Adrenal gland (tissue), 12 donors: Measurements from ENCODE around the gene TAS2R30. TPM values are rescaled to one million over a fixed set of nuclear protein-coding genes. Genes with fewer than 3 reads are reported as not detected.

Source experiments
- DNase-seq, 7 donors: peaks; one replicate each; pipeline ENCODE4 v3.0.0-alpha.2; 2019 to 2020
- H3K27ac ChIP-seq, 5 donors: fragments of 200-600 bp; sonication (generic) in 4 of 5; 1 replicate in 3 of 5; 2 replicates in 2 of 5; pipeline versions ENCODE4 v1.5.1 to v1.8.0; 2016 to 2020; ENCODE audit warnings: mild to moderate bottlenecking in 1 of 5
- H3K27me3 ChIP-seq: fragments of 200-600 bp; 2 replicates; pipeline ENCODE4 v1.8.0; 2021
- H3K36me3 ChIP-seq, 2 donors: fragments of 200-600 bp; replicated peaks in 1 of 2; 1 replicate in 1 of 2; 2 replicates in 1 of 2; pipeline versions ENCODE4 v1.5.1 to v1.8.0; 2018 to 2022
- H3K4me1 ChIP-seq, 2 donors: fragments of 200-600 bp; replicated peaks in 1 of 2; 1 replicate in 1 of 2; 2 replicates in 1 of 2; pipeline versions ENCODE4 v1.5.1 to v1.8.0; 2018 to 2021
- H3K4me3 ChIP-seq, 4 donors: fragments of 200-600 bp; sonication (generic) in 3 of 4; one replicate each; pipeline ENCODE4 v1.5.1; 2016 to 2018
- H3K9me3 ChIP-seq, 3 donors: fragments of 200-600 bp; sonication (generic) in 1 of 3; replicated peaks in 1 of 3; 1 replicate in 2 of 3; 2 replicates in 1 of 3; pipeline versions ENCODE4 v1.5.1 to v1.8.0; 2016 to 2021
- POLR2A ChIP-seq, 2 donors: fragments of 450-650 bp; IDR thresholded peaks; one replicate each; pipeline ENCODE4 v1.6.1; 2017; ENCODE audit warnings: antibody characterized with exemption in 2 of 2, mild to moderate bottlenecking in 2 of 2, moderate library complexity in 1 of 2
- WGBS, 4 donors: extraction: QIAGEN DNeasy Blood & Tissue Kit in 2 of 4; methylation state at CpG; one replicate each; pipeline versions ENCODE4 v1.1.5 to v1.1.7; 2013 to 2017; 5-methylcytosine and 5-hydroxymethylcytosine counted together
- intact Hi-C, 2 donors: fragments of 100-400 bp; cut with DNase I; formaldehyde crosslinking; loops; one replicate each; pipeline versions ENCODE4 v1.14.1 to v1.15.0; 2022 to 2023
- polyA plus RNA-seq, 3 donors: library from polyadenylated mRNA; stranded (reverse); fragments of 200-250 nt in 2 of 3; fragments of 350-450 nt in 1 of 3; fragmentation: Illumina TruSeq in 1 of 3; extraction: RNeasy Lipid Tissue Mini Kit (QIAGEN cat#74804) in 1 of 3; gene quantifications; one replicate each; pipeline ENCODE4 v1.2.3, GENCODE V29; 2013 to 2014
- total RNA-seq, 9 donors: library from RNA; depleted of rRNA in 4 of 9; stranded (reverse); fragments of >200 nt in 4 of 9; fragments of 120-200 nt in 1 of 9; fragmentation: NEBNext Ultra II Directional in 1 of 9; extraction: Animal tissue kit (Norgen Biotek cat#: 25700) in 1 of 9; gene quantifications; one replicate each; pipeline versions ENCODE4 v1.1.0 to v1.2.4, GENCODE V29; 2013 to 2023
- TF ChIP-seq, protein P1 (sequence below), 6 experiments: fragments of 450-650 bp in 4 of 6; fragments of 200-600 bp in 2 of 6; sonication (generic) in 1 of 6; IDR thresholded peaks; 1 replicate in 5 of 6; 2 replicates in 1 of 6; pipeline versions ENCODE4 v1.5.1 to v1.8.0; 2016 to 2021; ENCODE audit warnings: antibody characterized with exemption in 6 of 6, mild to moderate bottlenecking in 2 of 6, moderate library complexity in 1 of 6
- donor health status: healthy with polysubstance abuse.
- donor health status: Bipolar disorder and iron deficiency.
- donor health status: DM: yes; HTN: yes; CAD: no.
- donor health status: DM: no; HTN: no; CAD: no.
- donor health status: DM: no; HTN: no; CAD: no.
- donor health status: DM: yes; HTN: yes; CAD: no.

TAS2R30 gene
- total and polyA plus RNA-seq, 12 donors: 0.07 to 16.0 (median 2.7) TPM; not detected in 1

- H3K27ac ChIP-seq: no peak overlapping the region
- H3K27me3 ChIP-seq: no peaks in the 10 kb centered on the region
- no peaks in the 10 kb centered on the region for H3K36me3 ChIP-seq
- peaks cover 0 to 7% (median 0%) of the 10 kb centered on the region in 3 donors for H3K9me3 ChIP-seq
- intact Hi-C loops: no loop called here
- DNase-seq: no peak
- no peak overlapping the region for H3K4me3 ChIP-seq
- TF ChIP-seq, protein P1, sequence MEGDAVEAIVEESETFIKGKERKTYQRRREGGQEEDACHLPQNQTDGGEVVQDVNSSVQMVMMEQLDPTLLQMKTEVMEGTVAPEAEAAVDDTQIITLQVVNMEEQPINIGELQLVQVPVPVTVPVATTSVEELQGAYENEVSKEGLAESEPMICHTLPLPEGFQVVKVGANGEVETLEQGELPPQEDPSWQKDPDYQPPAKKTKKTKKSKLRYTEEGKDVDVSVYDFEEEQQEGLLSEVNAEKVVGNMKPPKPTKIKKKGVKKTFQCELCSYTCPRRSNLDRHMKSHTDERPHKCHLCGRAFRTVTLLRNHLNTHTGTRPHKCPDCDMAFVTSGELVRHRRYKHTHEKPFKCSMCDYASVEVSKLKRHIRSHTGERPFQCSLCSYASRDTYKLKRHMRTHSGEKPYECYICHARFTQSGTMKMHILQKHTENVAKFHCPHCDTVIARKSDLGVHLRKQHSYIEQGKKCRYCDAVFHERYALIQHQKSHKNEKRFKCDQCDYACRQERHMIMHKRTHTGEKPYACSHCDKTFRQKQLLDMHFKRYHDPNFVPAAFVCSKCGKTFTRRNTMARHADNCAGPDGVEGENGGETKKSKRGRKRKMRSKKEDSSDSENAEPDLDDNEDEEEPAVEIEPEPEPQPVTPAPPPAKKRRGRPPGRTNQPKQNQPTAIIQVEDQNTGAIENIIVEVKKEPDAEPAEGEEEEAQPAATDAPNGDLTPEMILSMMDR (IDR thresholded peaks at IDR 0.05): no peak
- TF ChIP-seq POLR2A (IDR thresholded peaks at IDR 0.05): no peak
- WGBS, 4 donors: 96 to 100% (median 99%) methylated on average over 1 of the region's 1 CpG
- peaks cover 0 to 21% of the 10 kb centered on the region in 2 donors for H3K4me1 ChIP-seq
Measured at GRCh38 chr12:11154400-11154925, 20.0 kb upstream of the TAS2R30 start.

DNA sequence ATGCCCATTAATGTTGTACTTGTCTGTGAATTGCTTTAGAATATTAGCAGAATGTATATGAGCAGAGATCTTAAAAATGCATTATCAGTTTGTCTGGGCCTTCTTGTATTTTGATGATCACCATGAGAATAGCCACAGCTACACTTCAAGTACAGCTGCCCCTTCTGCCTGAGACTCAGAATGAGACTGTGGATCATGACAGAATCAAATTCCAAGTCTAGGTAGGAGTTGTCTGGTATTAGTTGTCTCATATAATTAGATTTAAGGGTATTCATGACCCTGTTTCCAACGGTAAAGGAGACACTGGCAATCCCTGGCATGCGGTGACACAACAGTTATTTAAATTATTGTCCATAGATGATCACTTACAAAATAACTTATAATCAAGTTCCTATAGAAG, 18.3 kb upstream of the TAS2R30 start:
- intact Hi-C loops: no loop called here
- H3K4me1 ChIP-seq: peaks cover 0 to 10% of the 10 kb centered on the region in 2 donors
- DNase-seq: no peak
- H3K4me3 ChIP-seq: no peak overlapping the region
- no peaks in the 10 kb centered on the region for H3K36me3 ChIP-seq
- no peak overlapping the region for H3K27ac ChIP-seq
- H3K27me3 ChIP-seq: no peaks in the 10 kb centered on the region
- TF ChIP-seq, protein P1 (IDR thresholded peaks at IDR 0.05): no peak
- no peak for TF ChIP-seq POLR2A (IDR thresholded peaks at IDR 0.05)
- WGBS, 4 donors: 67 to 97% (median 88%) methylated on average over 2 of the region's 2 CpGs
- peaks cover 0 to 7% (median 0%) of the 10 kb centered on the region in 3 donors for H3K9me3 ChIP-seq

- peaks cover 0 to under 1% (median 0%) of the 10 kb centered on the region in 3 donors for H3K9me3 ChIP-seq
- H3K27me3 ChIP-seq: no peaks in the 10 kb centered on the region
- WGBS, 4 donors: 33 to 40% (median 38%) methylated on average over 1 of the region's 1 CpG
- H3K4me1 ChIP-seq: peaks cover 0 to 10% of the 10 kb centered on the region in 2 donors
- no peak for DNase-seq
- H3K27ac ChIP-seq: no peak overlapping the region
- no peaks in the 10 kb centered on the region for H3K36me3 ChIP-seq
- no peak for TF ChIP-seq POLR2A (IDR thresholded peaks at IDR 0.05)
- TF ChIP-seq, protein P1 (IDR thresholded peaks at IDR 0.05): no peak
- intact Hi-C loops: no loop called here
- no peak overlapping the region for H3K4me3 ChIP-seq
Measured at GRCh38 chr12:11150832-11151231, 16.4 kb upstream of the TAS2R30 start.

DNA sequence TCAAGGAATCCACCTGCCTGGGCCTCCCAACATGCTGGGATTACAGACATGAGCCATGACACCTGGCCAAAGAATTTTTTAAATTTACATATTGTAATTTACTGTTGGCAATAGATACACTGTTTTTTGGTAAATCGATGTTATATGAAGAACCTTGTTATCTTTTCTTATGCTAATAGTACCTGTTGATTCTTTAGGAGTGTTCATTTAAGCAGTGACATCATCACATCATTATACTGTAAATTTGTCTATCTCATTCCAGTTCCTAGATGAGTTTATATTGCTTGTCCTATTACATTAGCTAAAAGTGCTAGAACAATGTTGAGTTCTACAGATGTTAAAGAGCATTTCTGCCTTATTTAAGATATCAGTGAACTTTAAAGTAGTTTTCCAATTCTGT, 13.0 kb upstream of the TAS2R30 start:
- DNase-seq: no peak
- WGBS, 4 donors: 95 to 100% (median 100%) methylated on average over 1 of the region's 1 CpG
- Histone ChIP-seq H3K27me3 (no peaks in the 10 kb centered on the region), H3K9me3 (peaks cover 0 to 5% (median 0%) of the 10 kb centered on the region in 3 donors), H3K4me1 (peaks cover 0 to 10% of the 10 kb centered on the region in 2 donors), H3K27ac (no peak overlapping the region), H3K4me3 (no peak overlapping the region), H3K36me3 (no peaks in the 10 kb centered on the region)
- intact Hi-C loops: no loop called here
- TF ChIP-seq, protein P1 (IDR thresholded peaks at IDR 0.05): no peak
- no peak for TF ChIP-seq POLR2A (IDR thresholded peaks at IDR 0.05)
